NB4 (cell line): Measurements from ENCODE around the gene GABRR1.

ENCODE experiments used
- DNase-seq: peaks from one replicate; pipeline ENCODE4 v3.0.0; 2010; ENCODE audit warnings: low read depth
- H3K4me3 ChIP-seq: one replicate; pipeline ENCODE4 v1.5.1; 2011; ENCODE audit warnings: mild to moderate bottlenecking, low read depth, low read length, moderate library complexity
- CTCF ChIP-seq: IDR thresholded peaks from one replicate; pipeline ENCODE4 v1.5.1; 2012; ENCODE audit warnings: low read depth, low read length
- MAX ChIP-seq: IDR thresholded peaks from 2 replicates; pipeline ENCODE4 v1.6.1; 2011; ENCODE audit warnings: low read depth, low read length
- MYC ChIP-seq: IDR thresholded peaks from 2 replicates; pipeline ENCODE4 v1.6.1; 2011; ENCODE audit warnings: low read depth, low read length
- POLR2A ChIP-seq: IDR thresholded peaks from 2 replicates; pipeline ENCODE4 v1.6.1; 2011; ENCODE audit warnings: mild to moderate bottlenecking; ENCODE audit not compliant: insufficient read length; ENCODE audit errors: extremely low read depth

Gene GABRR1

DNA sequence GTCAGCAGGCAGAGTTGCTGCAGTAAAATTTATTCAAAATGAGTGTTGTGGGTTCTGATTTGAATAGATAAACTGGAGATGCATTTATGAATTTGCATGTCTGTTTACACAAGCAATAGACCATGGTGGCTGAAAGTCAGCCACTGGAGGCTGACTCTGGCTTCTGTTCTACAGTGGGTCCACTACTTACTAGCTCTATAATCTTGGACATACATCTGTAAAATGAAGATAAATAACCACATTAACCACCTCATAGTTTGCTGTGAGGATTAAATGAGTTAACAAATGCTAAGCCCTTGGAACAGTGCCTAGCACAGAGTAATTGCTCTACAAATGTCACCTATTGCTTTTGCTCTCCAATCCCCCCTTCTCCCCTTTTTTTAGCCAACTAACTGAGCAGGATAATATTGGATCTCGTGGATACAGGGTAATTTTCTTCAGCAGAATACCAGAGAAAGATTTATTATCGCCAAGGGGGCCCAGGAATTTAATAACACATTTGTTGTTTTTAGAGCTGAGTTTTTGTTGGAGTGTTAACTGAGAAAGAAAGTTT, 72.7 kb downstream of the GABRR1 start:
- no peak overlapping the region for H3K4me3 ChIP-seq
- TF ChIP-seq MYC: no peak
- TF ChIP-seq MAX: no peak
- TF ChIP-seq POLR2A: no peak
- peak; percentile 18 for DNase-seq

- DNase-seq: no peak
- TF ChIP-seq MYC (no peak), CTCF (no peak), POLR2A (no peak), MAX (no peak)
- no peak overlapping the region for H3K4me3 ChIP-seq
Observed at GRCh38 chr6:89140347-89141156, 76.6 kb downstream of the GABRR1 start.

DNA sequence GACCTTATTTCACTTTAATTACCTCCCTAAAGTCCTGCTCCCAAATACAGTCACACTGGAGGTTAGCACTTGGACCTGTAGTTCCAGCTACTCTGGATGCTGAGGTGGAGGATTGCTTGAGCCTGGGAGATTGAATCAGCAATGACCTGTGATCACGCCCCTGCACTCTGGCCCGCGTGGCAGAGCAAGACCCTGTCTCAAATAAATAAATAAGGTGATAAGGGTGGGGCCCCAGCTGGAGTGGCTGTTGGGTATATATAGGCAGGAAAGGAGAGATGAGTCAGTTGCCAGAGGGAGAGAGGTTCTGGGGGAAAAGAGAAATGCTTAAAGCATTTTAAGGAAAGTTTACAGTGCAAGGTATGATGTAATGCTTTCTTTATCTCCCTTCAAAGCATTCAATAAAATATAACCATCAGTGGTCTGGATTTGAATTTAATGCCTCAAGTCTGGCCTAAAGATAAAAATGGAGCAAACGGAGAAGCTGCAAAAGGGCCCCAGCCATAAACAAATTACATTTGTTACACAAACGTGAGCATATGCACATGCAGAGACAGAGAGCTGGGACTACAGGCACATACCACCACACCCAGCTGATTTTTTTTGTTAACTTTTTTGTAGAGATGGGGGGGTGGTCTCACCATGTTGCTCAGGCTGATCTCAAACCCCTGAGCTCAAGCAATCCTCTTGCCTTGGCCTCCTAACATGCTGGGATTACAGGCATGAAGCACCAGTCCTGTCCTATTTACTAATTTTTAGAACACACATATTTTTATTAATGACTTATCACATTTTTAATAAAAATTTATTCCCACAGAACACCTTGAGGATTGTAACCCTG, 77.4 kb downstream of the GABRR1 start:
- no peak overlapping the region for H3K4me3 ChIP-seq
- no peak for DNase-seq
- TF ChIP-seq CTCF: no peak
- TF ChIP-seq MAX: no peak
- no peak for TF ChIP-seq MYC
- no peak for TF ChIP-seq POLR2A

GRCh38 chr6:89138173-89138572, 79.0 kb downstream of the GABRR1 start:
- H3K4me3 ChIP-seq: no peak overlapping the region
- TF ChIP-seq MAX: no peak
- no peak for TF ChIP-seq POLR2A
- no peak for TF ChIP-seq CTCF
- no peak for TF ChIP-seq MYC
- DNase-seq: no peak

DNA sequence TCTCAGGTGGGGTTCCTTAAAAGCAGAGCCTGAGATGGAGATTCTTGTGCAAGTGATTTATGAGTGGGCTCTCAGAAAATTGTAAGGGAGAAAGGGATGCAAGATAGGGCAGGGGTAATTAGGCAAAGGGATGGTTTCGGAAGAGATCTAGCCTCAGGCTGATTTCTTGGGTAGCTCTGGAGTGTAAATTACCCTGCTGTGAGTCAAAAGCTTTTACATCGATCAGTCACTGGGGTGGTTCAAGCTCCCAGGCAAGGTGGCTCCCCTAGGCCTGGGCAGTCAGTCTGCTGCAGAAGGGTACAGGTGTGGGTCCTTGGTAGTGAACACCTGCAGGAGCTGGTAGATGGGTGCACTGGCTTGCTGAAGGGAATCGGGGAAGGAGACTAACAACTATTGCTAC, 82.4 kb downstream of the GABRR1 start:
- DNase-seq: no peak
- H3K4me3 ChIP-seq: no peak overlapping the region
- no peak for TF ChIP-seq MYC
- TF ChIP-seq CTCF: no peak
- no peak for TF ChIP-seq MAX
- no peak for TF ChIP-seq POLR2A

DNA sequence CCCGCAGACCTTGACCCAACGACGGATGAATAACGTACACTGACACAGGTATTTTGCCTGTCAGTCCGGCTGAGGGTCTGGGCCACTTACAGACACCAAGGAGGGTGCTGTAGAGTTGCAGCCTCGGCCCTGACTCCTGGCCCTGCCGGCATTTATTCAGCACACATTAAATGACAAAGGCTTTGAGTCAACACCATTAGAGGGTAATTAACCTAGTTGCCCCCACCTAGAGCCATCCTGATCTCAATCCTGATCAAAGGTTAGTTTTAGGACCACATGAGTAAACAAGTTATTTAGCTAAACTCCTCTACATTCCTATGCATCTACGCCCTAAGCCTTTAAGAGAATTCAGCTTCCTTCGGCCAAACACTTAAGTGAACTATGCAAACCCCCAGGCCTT, 83.2 kb downstream of the GABRR1 start:
- H3K4me3 ChIP-seq: no peak overlapping the region
- no peak for DNase-seq
- TF ChIP-seq CTCF (no peak), MAX (no peak), POLR2A (no peak), MYC (no peak)
